GM20431 (cell line): ENCODE results near the gene TPRX1.

Experiments used
- in situ Hi-C: fragments of 300-500 bp; cut with MseI, MboI; formaldehyde crosslinking; loops from one replicate; pipeline ENCODE4 v1.15.0; 2020; ENCODE audit warnings: low sequenced_read_pairs; ENCODE audit not compliant: unreplicated experiment

TPRX1 gene

GRCh38 chr19:47752440-47753211, 51.7 kb downstream of the TPRX1 start:
- in situ Hi-C loops, result no loop called here
